RWPE2 (cell line): ENCODE data around the gene GFPT1.

Experiments used
- ATAC-seq: fragments of 200-7000 bp; cut with Tn5 transposase; 3 replicates; pipeline ENCODE4 v1.9.1; 2021; ENCODE audit warnings: low read depth
- DNase-seq: peaks from one replicate; pipeline ENCODE4 v3.0.0-alpha.2; 2020; ENCODE audit warnings: low spot score
- H3K27ac ChIP-seq: fragments of 450-650 bp; 2 replicates; pipeline ENCODE4 v1.5.1; 2017; ENCODE audit warnings: mild to moderate bottlenecking; ENCODE audit not compliant: poor library complexity, severe bottlenecking
- H3K27me3 ChIP-seq: fragments of 250-450 bp; sonication (Bioruptor Pico); 2 replicates; pipeline ENCODE4 v1.5.1; 2021; ENCODE audit warnings: mild to moderate bottlenecking, moderate library complexity; ENCODE audit not compliant: insufficient read depth, poor library complexity, severe bottlenecking
- H3K36me3 ChIP-seq: fragments of 250-450 bp; sonication (Bioruptor Pico); 2 replicates; pipeline ENCODE4 v1.5.1; 2020; ENCODE audit warnings: low read depth, mild to moderate bottlenecking, moderate library complexity
- H3K4me1 ChIP-seq: fragments of 250-450 bp; sonication (Bioruptor Pico); 2 replicates; pipeline ENCODE4 v1.5.1; 2021; ENCODE audit warnings: mild to moderate bottlenecking, moderate library complexity; ENCODE audit not compliant: insufficient read depth, poor library complexity, severe bottlenecking
- H3K4me3 ChIP-seq: fragments of 250-450 bp; sonication (Bioruptor Pico); 2 replicates; pipeline ENCODE4 v1.5.1; 2021; ENCODE audit warnings: mild to moderate bottlenecking, moderate library complexity; ENCODE audit not compliant: severe bottlenecking
- H3K9me3 ChIP-seq: fragments of 250-450 bp; sonication (Bioruptor Pico); 2 replicates; pipeline ENCODE4 v1.5.1; 2021; ENCODE audit warnings: mild to moderate bottlenecking, moderate library complexity; ENCODE audit not compliant: severe bottlenecking
- CTCF ChIP-seq: fragments of 450-650 bp; IDR thresholded peaks from one replicate; pipeline ENCODE4 v1.5.1; 2017; ENCODE audit warnings: mild to moderate bottlenecking, moderate library complexity; ENCODE audit not compliant: poor library complexity, severe bottlenecking

GFPT1 gene

GRCh38 chr2:69386360-69386759, 667 bp downstream of the GFPT1 start:
- DNase-seq (no peak), ATAC-seq (no peak)

GRCh38 chr2:69385443-69386151, 1.4 kb downstream of the GFPT1 start:
- ATAC-seq = no peak
- H3K9me3 ChIP-seq = no peaks in the 10 kb centered on the region
- H3K27me3 ChIP-seq = no peaks in the 10 kb centered on the region
- TF ChIP-seq CTCF = no peak
- H3K27ac ChIP-seq = peak overlapping the region; percentile 62
- DNase-seq = no peak
- H3K36me3 ChIP-seq = peaks cover 30% of the 10 kb centered on the region
- H3K4me1 ChIP-seq = peaks cover 17% of the 10 kb centered on the region
- peak overlapping the region; percentile 80 for H3K4me3 ChIP-seq

More at GRCh38 chr2:69386360-69386759, 667 bp downstream of the GFPT1 start:
- TF ChIP-seq CTCF = no peak
- Histone ChIP-seq H3K27me3 (no peaks in the 10 kb centered on the region), H3K4me3 (peak overlapping the region; percentile 80), H3K9me3 (no peaks in the 10 kb centered on the region), H3K36me3 (peaks cover 30% of the 10 kb centered on the region), H3K4me1 (peaks cover 17% of the 10 kb centered on the region), H3K27ac (peak overlapping the region; percentile 62)

- Histone ChIP-seq H3K4me1 (peaks cover 17% of the 10 kb centered on the region), H3K9me3 (no peaks in the 10 kb centered on the region), H3K27ac (no peak overlapping the region), H3K4me3 (no peak overlapping the region), H3K27me3 (no peaks in the 10 kb centered on the region), H3K36me3 (peaks cover 35% of the 10 kb centered on the region)
- DNase-seq (no peak), ATAC-seq (no peak)
- no peak for TF ChIP-seq CTCF
Measured at GRCh38 chr2:69384618-69385081, 2.4 kb downstream of the GFPT1 start.

GRCh38 chr2:69383176-69383812, 3.7 kb downstream of the GFPT1 start:
- Histone ChIP-seq H3K36me3 (peaks cover 46% of the 10 kb centered on the region), H3K27me3 (no peaks in the 10 kb centered on the region), H3K4me3 (no peak overlapping the region), H3K4me1 (peaks cover 17% of the 10 kb centered on the region), H3K9me3 (no peaks in the 10 kb centered on the region), H3K27ac (no peak overlapping the region)
- DNase-seq = no peak
- no peak for ATAC-seq
- no peak for TF ChIP-seq CTCF

GRCh38 chr2:69382547-69382946, 4.5 kb downstream of the GFPT1 start:
- ATAC-seq (no peak), DNase-seq (no peak)
- Histone ChIP-seq H3K27ac (no peak overlapping the region), H3K36me3 (peaks cover 50% of the 10 kb centered on the region), H3K4me1 (peaks cover 17% of the 10 kb centered on the region), H3K4me3 (no peak overlapping the region), H3K27me3 (no peaks in the 10 kb centered on the region), H3K9me3 (no peaks in the 10 kb centered on the region)
- no peak for TF ChIP-seq CTCF
